HepG2 (cell line): ENCODE results near the gene MIA.

Experiments used
- CENPBD1 ChIP-seq: sonication (generic); formaldehyde crosslinking; IDR thresholded peaks from 2 replicates; pipeline ENCODE4 v1.8.0; 2022; ENCODE audit warnings: missing genetic modification reagents, low read depth, mild to moderate bottlenecking, borderline replicate concordance
- CTCF ChIP-seq: sonication (generic); formaldehyde crosslinking; IDR thresholded peaks from 2 replicates; pipeline ENCODE4 v1.5.0; 2020; ENCODE audit warnings: mild to moderate bottlenecking, missing genetic modification reagents, moderate library complexity
- HNF4A ChIP-seq: sonication (generic); formaldehyde crosslinking; IDR thresholded peaks from 2 replicates; pipeline ENCODE4 v1.4.0; 2020; ENCODE audit warnings: missing genetic modification reagents

- TF ChIP-seq CTCF (CRISPR knock-in tag): no peak
- TF ChIP-seq HNF4A (CRISPR knock-in tag): no peak
- no peak for TF ChIP-seq CENPBD1 (CRISPR knock-in tag)
These were observed 27.2 kb downstream of the MIA start for GRCh38 chr19:40802300-40803169.
